Esophagus (tissue), 2 donors: ENCODE measurements around the gene FRAS1. TPM values are rescaled to one million over a fixed set of nuclear protein-coding genes. Genes with fewer than 3 reads are reported as not detected.

Source experiments
- H3K27ac ChIP-seq, 2 donors: one replicate each; pipeline ENCODE4 v1.5.1; 2013; ENCODE audit warnings: low read depth in 2 of 2, mild to moderate bottlenecking in 2 of 2, inconsistent platforms in 1 of 2, low read length in 1 of 2, moderate library complexity in 1 of 2
- H3K27me3 ChIP-seq, 2 donors: one replicate each; pipeline ENCODE4 v1.6.1; 2013; ENCODE audit warnings: low read length in 2 of 2, control low read depth in 1 of 2, mild to moderate bottlenecking in 1 of 2; ENCODE audit not compliant: insufficient read depth in 2 of 2, control insufficient read depth in 1 of 2
- H3K36me3 ChIP-seq, 2 donors: one replicate each; pipeline ENCODE4 v1.6.1; 2013; ENCODE audit warnings: low read length in 1 of 2; ENCODE audit not compliant: control insufficient read depth in 2 of 2, insufficient read depth in 2 of 2
- H3K4me1 ChIP-seq, 2 donors: one replicate each; pipeline ENCODE4 v1.6.1; 2013; ENCODE audit warnings: low read length in 1 of 2; ENCODE audit not compliant: control insufficient read depth in 2 of 2, insufficient read depth in 2 of 2
- H3K4me3 ChIP-seq, 2 donors: one replicate each; pipeline ENCODE4 v1.5.1; 2013; ENCODE audit warnings: low read length in 2 of 2, mild to moderate bottlenecking in 2 of 2, low read depth in 1 of 2, moderate library complexity in 1 of 2
- H3K9me3 ChIP-seq, 2 donors: one replicate each; pipeline ENCODE4 v1.6.1; 2013; ENCODE audit warnings: mild to moderate bottlenecking in 2 of 2, low read depth in 1 of 2, low read length in 1 of 2, moderate library complexity in 1 of 2; ENCODE audit not compliant: control insufficient read depth in 2 of 2, insufficient read depth in 1 of 2
- WGBS, 2 donors: extraction: QIAGEN DNeasy Blood & Tissue Kit; methylation state at CpG; one replicate each; pipeline ENCODE4 v1.1.7; 2013; 5-methylcytosine and 5-hydroxymethylcytosine counted together
- polyA plus RNA-seq, 2 donors: library from polyadenylated mRNA; stranded (reverse); fragments of 200-250 nt; gene quantifications; one replicate each; pipeline ENCODE4 v1.2.3, GENCODE V29; 2013
- donor health status: healthy with polysubstance abuse.
- donor health status: Bipolar disorder and iron deficiency.

FRAS1 gene
- polyA plus RNA-seq, 2 donors, result 0.60 to 1.6 TPM

GRCh38 chr4:78551420-78552351 is 494.6 kb downstream of the FRAS1 start, which contains the start of gene ANXA3:
ANXA3 (plus strand) TSS chr4:78551770; CDS start chr4:78554474, 2,704 bp downstream.
- Histone ChIP-seq H3K4me3 (peak within 1 kb of the TSS; percentile 66 to 69), H3K27ac (peak within 1 kb of the TSS; percentile 67 to 80), H3K27me3 (no peaks in the 10 kb centered on the region), H3K4me1 (peaks cover 0 to 5% of the 10 kb centered on the region in 2 donors), H3K36me3 (no peaks in the 10 kb centered on the region), H3K9me3 (no peaks in the 10 kb centered on the region)
- 7 to 10% methylated on average over 45 to 65 of the region's 65 CpGs for WGBS, 2 donors

- Histone ChIP-seq H3K27ac (peak overlapping the region; percentile 67 to 80), H3K4me3 (peak overlapping the region; percentile 66 to 69), H3K36me3 (no peaks in the 10 kb centered on the region), H3K9me3 (no peaks in the 10 kb centered on the region), H3K4me1 (peaks cover 0 to 5% of the 10 kb centered on the region in 2 donors), H3K27me3 (no peaks in the 10 kb centered on the region)
- WGBS, 2 donors, result 47 to 49% methylated on average over 10 of the region's 10 CpGs
These were observed 495.4 kb downstream of the FRAS1 start for GRCh38 chr4:78552389-78553042.

GRCh38 chr4:78553043-78553396 is 495.9 kb downstream of the FRAS1 start:
- Histone ChIP-seq H3K4me3 (peak overlapping the region in 1 of 2 donors; percentile 22), H3K36me3 (no peaks in the 10 kb centered on the region), H3K27me3 (no peaks in the 10 kb centered on the region), H3K4me1 (peaks cover 0 to 5% of the 10 kb centered on the region in 2 donors), H3K27ac (peak overlapping the region in 1 of 2 donors; percentile 55), H3K9me3 (no peaks in the 10 kb centered on the region)
- WGBS, 2 donors, result 90 to 91% methylated on average over 3 of the region's 3 CpGs

GRCh38 chr4:78553529-78554060 is 496.5 kb downstream of the FRAS1 start:
- H3K27me3 ChIP-seq, result no peaks in the 10 kb centered on the region
- no peaks in the 10 kb centered on the region for H3K9me3 ChIP-seq
- peaks cover 0 to 5% of the 10 kb centered on the region in 2 donors for H3K4me1 ChIP-seq
- H3K27ac ChIP-seq, result no peak overlapping the region
- no peak overlapping the region for H3K4me3 ChIP-seq
- no peaks in the 10 kb centered on the region for H3K36me3 ChIP-seq

GRCh38 chr4:78556665-78557064 is 499.5 kb downstream of the FRAS1 start:
- H3K36me3 ChIP-seq, result peaks cover 0 to 2% of the 10 kb centered on the region in 2 donors
- 68 to 74% methylated on average over 4 of the region's 4 CpGs for WGBS, 2 donors
- H3K27me3 ChIP-seq, result no peaks in the 10 kb centered on the region
- H3K9me3 ChIP-seq, result no peaks in the 10 kb centered on the region
- H3K4me3 ChIP-seq, result no peak overlapping the region
- H3K4me1 ChIP-seq, result peaks cover 0 to 7% of the 10 kb centered on the region in 2 donors
- no peak overlapping the region for H3K27ac ChIP-seq

GRCh38 chr4:78557841-78558240 is 500.7 kb downstream of the FRAS1 start:
- H3K27ac ChIP-seq, result peak overlapping the region in 1 of 2 donors; percentile 52
- no peak overlapping the region for H3K4me3 ChIP-seq
- 73 to 75% methylated on average over 2 of the region's 2 CpGs for WGBS, 2 donors
- peaks cover 0 to 2% of the 10 kb centered on the region in 2 donors for H3K36me3 ChIP-seq
- H3K4me1 ChIP-seq, result peaks cover 0 to 2% of the 10 kb centered on the region in 2 donors
- no peaks in the 10 kb centered on the region for H3K9me3 ChIP-seq
- no peaks in the 10 kb centered on the region for H3K27me3 ChIP-seq

GRCh38 chr4:78558410-78558809 is 501.3 kb downstream of the FRAS1 start:
- 35 to 50% methylated on average over 1 of the region's 1 CpG for WGBS, 2 donors
- Histone ChIP-seq H3K9me3 (no peaks in the 10 kb centered on the region), H3K4me3 (no peak overlapping the region), H3K27ac (no peak overlapping the region), H3K27me3 (no peaks in the 10 kb centered on the region), H3K36me3 (peaks cover 0 to 2% of the 10 kb centered on the region in 2 donors), H3K4me1 (peaks cover 0 to 2% of the 10 kb centered on the region in 2 donors)

GRCh38 chr4:78560296-78560963 is 503.3 kb downstream of the FRAS1 start:
- H3K4me1 ChIP-seq, result peaks cover 0 to 4% of the 10 kb centered on the region in 2 donors
- no peak overlapping the region for H3K4me3 ChIP-seq
- no peak overlapping the region for H3K27ac ChIP-seq
- peaks cover 0 to 2% of the 10 kb centered on the region in 2 donors for H3K36me3 ChIP-seq
- no peaks in the 10 kb centered on the region for H3K27me3 ChIP-seq
- 84 to 85% methylated on average over 2 of the region's 2 CpGs for WGBS, 2 donors
- H3K9me3 ChIP-seq, result no peaks in the 10 kb centered on the region

- Histone ChIP-seq H3K27ac (no peak overlapping the region), H3K27me3 (no peaks in the 10 kb centered on the region), H3K4me3 (no peak overlapping the region), H3K4me1 (peaks cover 0 to 5% of the 10 kb centered on the region in 2 donors), H3K9me3 (no peaks in the 10 kb centered on the region), H3K36me3 (peaks cover 0 to 2% of the 10 kb centered on the region in 2 donors)
These were observed 504.6 kb downstream of the FRAS1 start for GRCh38 chr4:78561677-78562076.
